RPMI8226 (cell line): ENCODE measurements around the gene CSF1R.

Experiments used
- DNase-seq: peaks from one replicate; pipeline ENCODE4 v3.0.0-alpha.2; 2015

CSF1R gene

GRCh38 chr5:150069672-150070627 lies 16.4 kb downstream of the CSF1R start:
- DNase-seq = no peak

DNA sequence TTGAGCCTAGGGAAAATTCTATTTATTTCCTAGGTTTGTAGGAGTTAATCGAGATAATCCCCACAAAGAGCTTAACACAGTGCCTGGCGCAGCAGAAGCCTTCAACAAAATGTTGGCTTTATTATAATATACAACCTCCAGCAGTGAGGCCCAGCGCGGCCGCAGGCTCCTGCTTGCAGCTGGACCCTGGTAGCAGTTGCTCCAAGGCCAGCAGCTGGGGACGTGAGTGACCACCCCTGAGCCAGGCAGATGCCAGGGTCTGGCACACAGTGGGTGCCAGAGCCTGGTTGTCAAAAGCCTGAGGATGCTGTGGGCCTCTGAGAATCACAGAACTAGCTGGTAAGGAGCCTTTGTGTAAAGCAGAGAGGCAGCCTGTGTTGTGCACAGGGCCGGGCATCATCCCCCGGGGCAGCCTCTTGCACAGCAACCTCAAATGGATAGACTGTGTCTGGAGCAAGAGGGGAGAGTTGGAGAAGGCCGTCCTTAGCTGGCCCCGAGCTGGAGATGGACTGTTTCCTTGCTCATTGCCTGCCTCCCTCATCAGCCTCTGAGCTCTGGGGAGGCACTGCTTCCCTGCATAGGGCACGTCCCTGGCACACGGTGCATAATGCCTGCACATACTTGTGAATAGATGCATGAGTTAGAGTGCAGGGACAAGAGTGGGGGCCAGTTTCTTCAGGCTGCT lies 17.3 kb downstream of the CSF1R start:
- DNase-seq = no peak

DNA sequence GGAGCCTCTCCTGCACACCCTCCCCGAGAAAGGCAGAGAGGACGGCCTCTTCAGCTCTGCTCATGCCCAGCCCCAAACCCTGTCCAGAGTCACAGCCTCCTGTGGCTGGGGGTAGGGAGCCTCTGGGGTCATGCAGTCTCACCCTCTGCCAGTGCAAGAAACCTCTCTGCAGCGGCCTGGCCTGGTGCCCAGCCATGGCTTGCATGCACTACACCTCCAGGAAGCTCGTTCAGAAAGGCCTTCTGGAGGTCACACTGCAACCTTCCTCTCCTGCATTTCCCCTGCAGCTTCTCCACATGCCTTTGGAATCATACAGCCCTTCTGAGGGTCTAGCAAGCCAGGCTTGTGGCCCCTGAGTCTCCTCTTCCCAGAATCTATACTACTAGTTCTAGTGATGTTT lies 17.9 kb downstream of the CSF1R start:
- peak; percentile 89 for DNase-seq

GRCh38 chr5:150068071-150068470 lies 18.3 kb downstream of the CSF1R start:
- no peak for DNase-seq

DNA sequence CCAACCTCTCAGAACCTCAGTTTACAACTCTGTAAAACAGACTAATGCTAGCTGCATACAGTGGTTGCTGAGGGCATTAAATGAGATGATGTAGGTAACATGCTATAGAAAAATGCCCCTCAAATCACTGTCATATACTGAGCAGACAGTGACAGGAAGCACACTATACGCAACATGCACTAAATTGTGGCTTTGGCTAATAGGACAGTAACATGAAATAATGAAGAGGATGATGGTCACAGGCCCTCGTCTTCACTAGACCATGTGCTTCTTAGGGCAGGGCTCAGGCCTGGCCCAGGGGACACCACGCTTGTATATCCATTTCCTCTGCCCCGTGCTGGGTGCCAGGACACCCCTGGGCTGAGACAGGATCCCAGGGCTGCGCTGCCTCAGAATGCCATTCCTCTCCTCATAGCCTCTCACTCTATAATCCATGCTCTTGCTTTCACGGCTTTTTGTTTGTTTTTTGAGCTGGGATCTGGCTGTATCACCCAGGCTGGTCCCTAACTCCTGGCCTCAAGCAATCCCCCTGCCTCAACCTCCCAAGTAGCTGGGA lies 18.9 kb downstream of the CSF1R start:
- DNase-seq = no peak

DNA sequence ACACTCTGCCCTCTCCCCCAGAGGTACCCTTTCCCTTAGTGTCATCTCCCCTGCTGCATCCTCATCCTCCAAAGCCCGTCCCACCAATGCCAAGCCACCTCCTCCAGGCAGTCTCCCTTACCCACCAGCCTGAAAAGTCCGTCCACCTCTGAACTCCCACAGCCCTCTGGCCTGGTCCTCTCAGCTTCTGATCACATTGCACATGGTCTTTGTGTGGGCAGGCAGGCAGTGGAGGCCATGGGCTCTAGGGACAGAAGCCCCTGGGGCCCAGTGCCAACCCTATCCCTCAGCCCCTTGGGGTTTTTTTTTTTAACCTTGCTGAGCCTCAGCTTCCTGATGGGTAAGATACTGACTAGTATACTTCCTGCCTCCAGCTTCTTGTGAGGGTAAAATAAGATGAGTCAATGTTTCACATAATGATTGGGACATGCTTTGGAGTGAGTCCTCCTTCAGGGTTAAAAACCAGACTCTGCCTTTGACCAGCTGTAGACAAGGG lies 19.4 kb downstream of the CSF1R start:
- DNase-seq = no peak

GRCh38 chr5:150066436-150066835 lies 19.9 kb downstream of the CSF1R start:
- no peak for DNase-seq

GRCh38 chr5:150065886-150066285 lies 20.5 kb downstream of the CSF1R start:
- no peak for DNase-seq

DNA sequence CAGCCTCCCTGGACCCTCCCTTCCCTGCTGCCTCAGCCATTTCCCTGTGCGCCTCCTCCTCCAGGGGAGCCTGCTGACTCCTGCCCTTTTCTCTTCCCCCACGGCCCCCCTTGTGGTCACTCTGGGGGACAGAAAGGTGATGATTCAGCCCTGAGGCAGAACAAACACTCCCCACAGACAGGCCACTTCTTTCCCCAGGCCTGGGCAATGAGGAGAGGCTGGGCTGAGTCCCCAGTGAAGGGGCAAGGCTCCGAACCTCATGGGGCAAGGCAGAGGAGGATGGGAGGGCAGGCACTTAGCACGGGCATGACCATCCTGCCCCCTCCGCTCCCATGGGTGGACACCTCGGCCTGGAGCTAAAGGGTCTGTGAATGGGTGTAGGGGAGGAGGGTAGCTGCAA lies 21.0 kb downstream of the CSF1R start:
- DNase-seq = peak; percentile 76

DNA sequence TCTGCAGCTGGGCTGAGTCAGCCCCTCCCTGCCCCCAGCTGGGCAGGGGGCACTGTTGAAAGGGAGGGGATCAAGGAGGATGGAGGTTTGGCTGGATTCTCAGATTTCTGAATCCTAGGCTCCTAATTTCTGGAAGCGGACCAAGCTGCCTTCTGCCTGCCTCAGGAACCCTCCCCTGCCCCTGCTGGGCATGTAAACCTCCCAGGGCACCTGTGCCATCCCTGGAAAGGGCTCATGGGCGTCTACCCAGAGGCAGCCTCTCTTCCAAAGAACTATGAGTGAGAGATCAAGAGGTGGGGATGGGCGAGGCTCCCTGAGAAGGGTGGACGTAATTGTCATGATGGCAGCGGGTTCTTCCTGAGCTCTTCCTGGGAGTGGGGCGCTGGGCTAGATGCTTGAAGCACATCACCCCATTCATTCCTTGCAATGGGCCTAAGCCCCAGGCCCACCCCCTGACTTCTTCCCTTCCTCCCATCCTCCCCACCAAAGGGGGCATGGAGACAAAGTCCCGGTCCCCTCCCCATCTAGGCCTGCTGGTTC lies 21.6 kb downstream of the CSF1R start:
- no peak for DNase-seq

- no peak for DNase-seq
Observed at GRCh38 chr5:150063638-150064037, 22.7 kb downstream of the CSF1R start.

DNA sequence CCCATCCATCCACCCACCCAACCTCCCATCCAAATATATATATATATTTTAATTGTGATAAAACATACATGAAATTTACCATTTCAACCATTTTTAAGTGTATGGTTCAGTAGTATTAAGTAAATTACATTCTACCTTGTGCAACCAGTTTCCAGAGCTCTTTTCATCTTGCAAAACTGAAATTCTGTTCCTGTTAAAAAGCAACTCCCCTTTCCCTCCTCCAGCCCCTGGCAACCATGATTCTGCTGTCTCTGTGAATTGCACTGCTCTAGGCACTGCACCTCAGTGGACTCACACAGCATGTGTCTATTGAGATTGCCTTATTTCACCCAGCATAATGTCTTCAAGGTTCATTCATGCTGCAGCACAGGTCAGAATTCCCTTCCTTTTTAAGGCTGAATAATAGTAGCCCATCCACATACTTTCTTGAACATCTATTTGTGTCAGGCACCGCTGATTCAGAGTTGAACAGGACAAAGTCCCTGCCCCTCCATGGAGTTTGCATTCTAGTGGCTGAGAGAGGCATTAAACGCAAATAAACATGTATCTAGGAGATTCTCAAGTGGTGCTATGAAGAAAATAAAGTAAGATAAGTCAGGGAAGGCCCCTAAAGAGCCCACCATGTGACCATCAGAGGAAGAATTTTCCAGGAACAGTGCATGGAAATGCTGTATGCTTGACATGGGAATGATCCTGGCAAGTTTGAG lies 24.0 kb downstream of the CSF1R start:
- DNase-seq = no peak

DNA sequence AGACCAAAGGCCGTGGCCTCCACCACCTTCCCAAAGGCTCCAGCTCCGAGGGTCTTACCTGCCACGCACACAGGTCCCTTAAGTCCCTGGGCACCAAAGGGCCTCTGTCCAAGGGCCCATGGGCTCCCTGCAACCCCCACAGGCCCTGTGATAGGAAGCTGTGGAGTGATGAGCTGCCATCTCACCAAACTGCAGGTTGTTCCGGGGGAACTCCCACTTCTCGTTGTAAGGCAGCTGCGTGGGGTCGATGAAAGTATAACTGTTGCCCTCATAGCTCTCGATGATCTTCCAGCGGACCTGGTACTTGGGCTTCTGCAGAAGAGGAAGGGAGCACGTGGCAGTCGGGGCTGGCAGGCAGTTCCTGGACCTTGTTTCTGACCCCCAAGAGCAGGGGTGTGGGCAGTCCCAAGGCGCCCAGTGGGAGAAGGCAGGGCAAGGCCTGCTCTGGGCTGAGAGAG lies 24.8 kb downstream of the CSF1R start:
- no peak for DNase-seq

- no peak for DNase-seq
Observed at GRCh38 chr5:150060471-150060870, 25.9 kb downstream of the CSF1R start.

GRCh38 chr5:150059623-150060022 lies 26.7 kb downstream of the CSF1R start:
- DNase-seq = no peak

DNA sequence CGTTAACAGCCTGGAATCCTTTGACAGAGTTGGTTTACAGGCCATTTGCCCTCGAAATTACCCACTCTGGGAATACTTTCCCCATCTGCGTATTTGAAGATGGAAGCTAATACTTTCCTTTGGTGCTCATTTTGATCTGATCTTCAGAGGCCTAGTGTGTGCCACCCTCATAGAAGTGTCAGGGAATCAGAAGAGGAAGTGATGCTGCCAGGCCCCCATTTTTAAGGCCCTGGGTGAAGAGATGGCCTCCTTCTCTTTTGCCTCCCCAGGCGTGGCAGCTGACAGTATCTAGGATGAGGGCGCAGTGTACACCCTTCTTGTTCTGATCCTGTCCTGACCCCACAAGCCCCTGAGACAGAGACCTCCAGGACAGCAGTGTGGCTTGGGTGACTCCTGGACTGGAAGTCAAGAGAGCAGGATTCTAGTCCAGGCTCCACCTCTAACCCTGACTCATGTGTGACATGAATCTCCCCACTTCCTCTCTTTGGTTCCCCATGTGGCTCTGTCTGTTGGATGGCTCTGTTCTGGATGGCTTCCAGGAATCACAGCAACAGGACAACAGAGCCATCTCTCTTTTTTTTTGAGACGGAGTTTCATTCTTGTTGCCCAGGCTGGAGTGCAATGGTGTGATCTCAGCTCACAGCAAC lies 27.8 kb downstream of the CSF1R start:
- peak; percentile 78 for DNase-seq

DNA sequence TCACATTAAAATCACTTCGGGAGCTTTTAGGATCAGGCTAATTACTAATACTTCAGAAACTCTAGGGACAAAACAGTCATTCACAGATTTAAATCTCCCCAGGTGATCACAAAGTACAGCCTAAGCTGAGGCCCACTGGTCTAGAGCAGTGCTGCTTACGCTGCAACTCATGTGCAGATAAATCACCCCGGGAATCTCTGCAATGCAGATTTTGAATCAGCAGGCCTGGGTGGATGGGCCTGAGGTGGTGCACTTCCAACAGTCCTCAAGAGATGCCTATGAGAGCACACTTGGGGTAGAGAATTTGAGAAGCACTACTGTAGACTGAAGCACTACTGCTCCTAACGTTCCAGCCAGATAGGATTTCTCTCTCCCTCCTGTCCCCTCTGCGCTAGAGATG lies 28.4 kb downstream of the CSF1R start:
- no peak for DNase-seq

DNA sequence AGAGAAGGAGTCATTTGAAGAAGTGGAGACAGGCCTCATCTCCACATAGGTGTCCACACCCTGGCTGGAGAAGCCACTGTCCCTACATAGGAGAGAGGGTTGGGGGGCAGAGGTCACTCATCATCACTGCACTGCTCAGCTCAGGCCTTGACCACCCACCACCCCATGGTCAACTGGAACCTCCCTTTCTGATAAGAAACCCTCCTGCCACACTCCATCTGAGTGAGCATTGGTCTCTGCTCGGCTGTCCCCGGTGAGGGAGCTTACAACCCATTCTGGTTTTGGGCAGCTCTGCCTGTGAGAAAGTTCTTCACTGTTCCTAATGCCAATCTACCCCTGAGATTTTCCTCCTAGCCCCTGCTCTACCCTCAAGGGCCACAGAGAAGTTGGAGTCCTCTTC lies 28.8 kb downstream of the CSF1R start:
- DNase-seq = no peak

GRCh38 chr5:150057052-150057451 lies 29.3 kb downstream of the CSF1R start:
- no peak for DNase-seq

DNA sequence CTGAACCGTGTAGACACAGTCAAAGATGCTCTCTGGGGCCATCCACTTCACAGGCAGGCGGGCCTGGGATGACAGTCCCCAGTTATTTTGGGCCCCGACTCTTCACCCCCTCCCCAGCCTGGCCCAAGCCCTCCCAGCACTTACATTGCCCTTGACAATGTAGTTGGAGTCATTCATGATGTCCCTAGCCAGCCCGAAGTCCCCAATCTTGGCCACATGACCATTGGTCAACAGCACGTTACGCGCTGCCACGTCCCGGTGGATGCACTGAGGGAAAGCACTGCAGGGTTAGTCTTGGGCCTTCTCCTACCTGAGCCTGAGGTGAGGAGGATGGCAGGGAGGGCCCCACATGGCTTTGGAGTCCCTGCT lies 30.3 kb downstream of the CSF1R start:
- DNase-seq = no peak

GRCh38 chr5:150055326-150056074 lies 30.9 kb downstream of the CSF1R start:
- DNase-seq = no peak
